WERI-Rb-1 (cell line): ENCODE results near the gene CRADD.

Experiments
- DNase-seq: peaks from one replicate; pipeline ENCODE4 v3.0.0-alpha.2; 2020
- H3K27ac ChIP-seq: fragments of 250-450 bp; sonication (Bioruptor Pico); 2 replicates; pipeline ENCODE4 v1.5.1; 2020; ENCODE audit warnings: mild to moderate bottlenecking, moderate library complexity
- H3K27me3 ChIP-seq: fragments of 250-450 bp; sonication (Bioruptor Pico); 2 replicates; pipeline ENCODE4 v1.5.1; 2021; ENCODE audit warnings: mild to moderate bottlenecking, low read depth, moderate library complexity; ENCODE audit not compliant: insufficient read depth, severe bottlenecking
- H3K36me3 ChIP-seq: fragments of 250-450 bp; sonication (Bioruptor Pico); 2 replicates; pipeline ENCODE4 v1.5.1; 2020; ENCODE audit warnings: mild to moderate bottlenecking, moderate library complexity
- H3K4me3 ChIP-seq: 2 replicates; pipeline ENCODE4 v1.5.1; 2011; ENCODE audit warnings: low read depth, mild to moderate bottlenecking, control low read depth, low read length
- H3K9me3 ChIP-seq: fragments of 250-450 bp; sonication (Bioruptor Pico); 2 replicates; pipeline ENCODE4 v1.5.1; 2021; ENCODE audit warnings: mild to moderate bottlenecking, moderate library complexity; ENCODE audit not compliant: severe bottlenecking
- CTCF ChIP-seq: IDR thresholded peaks from 2 replicates; pipeline ENCODE4 v1.5.1; 2011; ENCODE audit warnings: low read depth, mild to moderate bottlenecking, control low read depth, inconsistent platforms, low read length

The CRADD gene

GRCh38 chr12:93689076-93689834 is 12.1 kb downstream of the CRADD start:
- H3K27me3 ChIP-seq, result no peaks in the 10 kb centered on the region
- no peaks in the 10 kb centered on the region for H3K36me3 ChIP-seq
- H3K4me3 ChIP-seq, result no peak overlapping the region
- TF ChIP-seq CTCF, result no peak
- DNase-seq, result no peak
- no peak overlapping the region for H3K27ac ChIP-seq
- H3K9me3 ChIP-seq, result no peaks in the 10 kb centered on the region

GRCh38 chr12:93696462-93696861 is 19.3 kb downstream of the CRADD start:
- no peaks in the 10 kb centered on the region for H3K9me3 ChIP-seq
- no peak overlapping the region for H3K27ac ChIP-seq
- H3K27me3 ChIP-seq, result no peaks in the 10 kb centered on the region
- no peak for DNase-seq
- no peak overlapping the region for H3K4me3 ChIP-seq
- no peak for TF ChIP-seq CTCF
- no peaks in the 10 kb centered on the region for H3K36me3 ChIP-seq

GRCh38 chr12:93698307-93699092 is 21.3 kb downstream of the CRADD start:
- H3K9me3 ChIP-seq, result no peaks in the 10 kb centered on the region
- DNase-seq, result no peak
- TF ChIP-seq CTCF, result no peak
- no peak overlapping the region for H3K4me3 ChIP-seq
- no peaks in the 10 kb centered on the region for H3K27me3 ChIP-seq
- H3K36me3 ChIP-seq, result no peaks in the 10 kb centered on the region
- no peak overlapping the region; the same call in 1 of the 2 replicates for H3K27ac ChIP-seq

GRCh38 chr12:93699271-93700145 is 22.3 kb downstream of the CRADD start:
- no peak overlapping the region for H3K4me3 ChIP-seq
- no peak overlapping the region for H3K27ac ChIP-seq
- no peaks in the 10 kb centered on the region for H3K27me3 ChIP-seq
- no peaks in the 10 kb centered on the region for H3K9me3 ChIP-seq
- no peak for DNase-seq
- no peaks in the 10 kb centered on the region for H3K36me3 ChIP-seq
- no peak for TF ChIP-seq CTCF

- no peaks in the 10 kb centered on the region for H3K36me3 ChIP-seq
- H3K27ac ChIP-seq, result no peak overlapping the region
Observed at GRCh38 chr12:93702707-93703315, 25.6 kb downstream of the CRADD start.

More at GRCh38 chr12:93702707-93703315, 25.6 kb downstream of the CRADD start:
- no peak for DNase-seq
- H3K9me3 ChIP-seq, result no peaks in the 10 kb centered on the region
- H3K4me3 ChIP-seq, result no peak overlapping the region
- no peaks in the 10 kb centered on the region for H3K27me3 ChIP-seq
- TF ChIP-seq CTCF, result no peak
